ENCODE measurements around the gene RNPS1.

The RNPS1 gene

DNA sequence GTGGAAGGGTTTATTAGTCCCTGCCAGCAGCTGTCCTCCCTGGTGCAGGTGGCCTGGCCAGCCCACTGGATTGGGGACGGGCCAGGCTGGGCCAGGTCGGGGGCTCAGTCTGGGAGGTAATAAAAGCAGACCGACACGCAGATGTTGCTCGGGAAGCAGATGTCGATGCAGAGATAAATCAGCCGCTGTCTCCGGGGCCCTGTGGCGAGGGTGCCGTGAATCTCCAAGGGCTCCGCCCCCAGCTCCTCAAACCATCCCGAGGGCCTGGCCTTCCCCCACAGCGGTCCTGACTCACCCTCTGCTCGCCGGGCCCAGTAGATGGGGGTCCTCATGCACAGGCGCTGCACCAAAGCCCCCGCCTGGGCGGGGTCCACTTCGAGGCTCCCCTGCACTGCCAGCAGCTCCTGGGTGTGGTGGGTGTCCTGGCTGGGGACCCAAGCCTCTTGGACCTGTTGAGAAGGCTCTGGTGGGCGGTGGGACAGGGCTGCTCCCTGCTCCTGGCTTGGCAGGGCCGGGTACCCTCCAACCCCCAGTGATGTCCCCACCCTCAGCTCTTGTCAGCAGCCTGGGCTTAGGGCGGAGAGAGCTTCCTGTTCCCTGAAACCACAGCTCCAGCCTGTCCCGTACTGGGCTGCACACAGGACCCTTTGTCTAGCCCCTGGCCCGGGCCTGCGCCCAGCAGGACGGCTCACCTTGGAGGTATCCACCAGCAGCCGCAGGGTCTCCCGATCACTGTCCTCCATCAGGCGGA, 58.5 kb downstream of the RNPS1 start:
- no peaks in the 10 kb centered on the region for H3K27me3 ChIP-seq (ENCODE audit: control insufficient read depth, insufficient read depth, low read length)
- H3K36me3 ChIP-seq (ENCODE audit: control insufficient read depth, insufficient read depth, low read length) = no peaks in the 10 kb centered on the region
- H3K4me3 ChIP-seq (ENCODE audit: low read depth, low read length) = no peak overlapping the region
- no peak for TF ChIP-seq CTCF (IDR thresholded peaks at IDR 0.05)
- no peak overlapping the region for H3K9ac ChIP-seq
- H3K79me2 ChIP-seq = no peaks in the 10 kb centered on the region
- H3K4me2 ChIP-seq (ENCODE audit: low read length) = no peak overlapping the region
- no peaks in the 10 kb centered on the region for H3K9me3 ChIP-seq (ENCODE audit: control insufficient read depth, low read length)
- H3K27ac ChIP-seq = no peak overlapping the region
- H3K4me1 ChIP-seq = peaks cover 25% of the 10 kb centered on the region
- H2AFZ ChIP-seq = no peak overlapping the region

DNA sequence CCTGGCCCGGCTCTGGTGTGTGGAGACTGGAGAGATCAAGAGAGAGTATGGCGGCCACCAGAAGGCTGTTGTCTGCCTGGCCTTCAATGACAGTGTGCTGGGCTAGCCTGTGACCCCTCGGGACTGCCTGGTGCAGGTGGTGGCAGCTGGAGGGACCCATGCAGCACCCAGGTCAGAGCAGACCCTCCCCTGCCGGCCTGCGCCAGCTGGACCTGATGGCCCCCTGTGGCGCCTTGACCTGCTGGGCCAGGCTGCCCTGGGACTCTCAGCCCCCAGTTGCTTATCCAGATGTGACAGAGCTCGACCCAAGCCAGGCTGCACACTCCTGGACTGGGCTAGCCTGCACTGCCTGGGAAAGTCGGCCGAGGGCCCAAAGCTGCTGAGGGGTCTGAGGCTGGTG, 59.2 kb downstream of the RNPS1 start:
- no peak for TF ChIP-seq CTCF (IDR thresholded peaks at IDR 0.05)
- H3K4me3 ChIP-seq (ENCODE audit: low read depth, low read length) = no peak overlapping the region
- no peaks in the 10 kb centered on the region for H3K27me3 ChIP-seq (ENCODE audit: control insufficient read depth, insufficient read depth, low read length)
- H3K79me2 ChIP-seq = no peaks in the 10 kb centered on the region
- H3K9me3 ChIP-seq (ENCODE audit: control insufficient read depth, low read length) = no peaks in the 10 kb centered on the region
- H3K27ac ChIP-seq = no peak overlapping the region
- no peak overlapping the region for H2AFZ ChIP-seq
- no peaks in the 10 kb centered on the region for H3K36me3 ChIP-seq (ENCODE audit: control insufficient read depth, insufficient read depth, low read length)
- H3K9ac ChIP-seq = no peak overlapping the region
- H3K4me2 ChIP-seq (ENCODE audit: low read length) = no peak overlapping the region
- peaks cover 25% of the 10 kb centered on the region for H3K4me1 ChIP-seq

GRCh38 chr16:2208308-2208707, 59.6 kb downstream of the RNPS1 start:
- H3K9ac ChIP-seq = no peak overlapping the region
- no peak overlapping the region for H2AFZ ChIP-seq
- no peak overlapping the region for H3K27ac ChIP-seq
- H3K79me2 ChIP-seq = no peaks in the 10 kb centered on the region
- peaks cover 21% of the 10 kb centered on the region for H3K4me1 ChIP-seq
- no peaks in the 10 kb centered on the region for H3K9me3 ChIP-seq (ENCODE audit: control insufficient read depth, low read length)
- TF ChIP-seq CTCF (IDR thresholded peaks at IDR 0.05) = no peak
- no peaks in the 10 kb centered on the region for H3K36me3 ChIP-seq (ENCODE audit: control insufficient read depth, insufficient read depth, low read length)
- no peak overlapping the region for H3K4me3 ChIP-seq (ENCODE audit: low read depth, low read length)
- H3K27me3 ChIP-seq (ENCODE audit: control insufficient read depth, insufficient read depth, low read length) = no peaks in the 10 kb centered on the region
- H3K4me2 ChIP-seq (ENCODE audit: low read length) = no peak overlapping the region

GRCh38 chr16:2207872-2208271, 60.1 kb downstream of the RNPS1 start:
- peaks cover 17% of the 10 kb centered on the region for H3K4me1 ChIP-seq
- no peak for TF ChIP-seq CTCF (IDR thresholded peaks at IDR 0.05)
- no peaks in the 10 kb centered on the region for H3K36me3 ChIP-seq (ENCODE audit: control insufficient read depth, insufficient read depth, low read length)

More at GRCh38 chr16:2207872-2208271, 60.1 kb downstream of the RNPS1 start:
- Histone ChIP-seq H3K9ac (no peak overlapping the region), H3K79me2 (no peaks in the 10 kb centered on the region), H3K27me3 (ENCODE audit: control insufficient read depth, insufficient read depth, low read length) (no peaks in the 10 kb centered on the region), H3K27ac (no peak overlapping the region), H3K4me2 (ENCODE audit: low read length) (no peak overlapping the region), H3K9me3 (ENCODE audit: control insufficient read depth, low read length) (no peaks in the 10 kb centered on the region), H2AFZ (no peak overlapping the region), H3K4me3 (ENCODE audit: low read depth, low read length) (no peak overlapping the region)
